Left forelimb (tissue), 1 donor: ENCODE measurements around the gene PPP1R3E.
"Not testable (repeated sequence)": the region's sequence is repeated elsewhere in the genome, so short reads cannot be mapped to it uniquely, and the experiment has no call there.

Experiments
- DNase-seq: peaks from one replicate; pipeline ENCODE4 v3.0.0-alpha.2; 2018; ENCODE audit warnings: low spot score

PPP1R3E gene

DNA sequence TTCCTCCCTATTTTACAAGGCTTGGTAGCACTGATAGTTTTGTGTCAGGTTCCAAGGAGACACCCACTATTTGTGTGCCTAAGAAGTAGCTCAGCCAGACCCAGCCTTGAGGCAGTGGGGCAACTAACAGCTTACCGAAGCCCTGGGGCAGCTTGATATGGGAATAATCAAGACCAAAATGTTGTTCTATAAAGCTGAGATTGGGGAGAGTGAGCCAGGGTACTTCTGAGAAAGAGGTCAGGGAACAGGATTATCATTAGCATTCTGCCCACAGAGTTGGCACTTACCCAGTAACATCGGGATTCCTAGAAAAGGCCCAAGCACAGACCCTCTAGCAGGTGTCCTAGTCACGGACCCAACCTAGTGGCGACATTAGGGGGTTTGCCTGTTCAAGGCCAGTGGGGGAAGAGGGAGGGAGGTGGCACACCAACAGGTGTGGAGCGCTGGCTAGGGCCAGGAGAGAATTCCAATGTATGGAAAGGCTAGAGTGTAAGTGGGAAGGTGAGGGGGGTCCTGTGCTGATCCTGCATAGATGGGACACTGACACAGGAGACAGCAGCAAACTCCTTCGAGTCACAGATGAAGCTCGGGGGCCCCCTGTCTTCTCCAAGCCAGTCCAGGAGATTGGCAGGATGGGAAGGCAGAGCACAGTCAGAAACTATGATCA, 4.9 kb downstream of the PPP1R3E start:
- no peak for DNase-seq

DNA sequence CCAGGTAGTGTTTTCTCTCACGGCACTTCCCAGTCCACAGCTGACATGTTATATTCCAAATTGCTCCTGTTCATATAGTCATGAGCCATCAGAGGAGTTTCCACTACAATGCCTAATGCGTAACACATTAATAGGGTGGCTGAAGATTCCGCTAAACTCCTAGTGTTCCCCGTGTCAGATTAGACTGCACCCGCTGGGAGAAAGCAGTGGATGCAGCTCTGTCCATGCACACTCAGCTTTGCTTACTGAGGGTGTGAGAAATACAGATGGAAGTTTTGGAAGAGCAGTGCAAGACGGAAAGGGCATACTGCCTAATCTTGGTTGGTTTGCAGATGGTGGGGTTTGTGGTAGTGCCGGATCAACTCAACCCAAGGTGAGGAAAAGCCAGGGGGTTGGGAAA, 5.6 kb downstream of the PPP1R3E start:
- DNase-seq = no peak

DNA sequence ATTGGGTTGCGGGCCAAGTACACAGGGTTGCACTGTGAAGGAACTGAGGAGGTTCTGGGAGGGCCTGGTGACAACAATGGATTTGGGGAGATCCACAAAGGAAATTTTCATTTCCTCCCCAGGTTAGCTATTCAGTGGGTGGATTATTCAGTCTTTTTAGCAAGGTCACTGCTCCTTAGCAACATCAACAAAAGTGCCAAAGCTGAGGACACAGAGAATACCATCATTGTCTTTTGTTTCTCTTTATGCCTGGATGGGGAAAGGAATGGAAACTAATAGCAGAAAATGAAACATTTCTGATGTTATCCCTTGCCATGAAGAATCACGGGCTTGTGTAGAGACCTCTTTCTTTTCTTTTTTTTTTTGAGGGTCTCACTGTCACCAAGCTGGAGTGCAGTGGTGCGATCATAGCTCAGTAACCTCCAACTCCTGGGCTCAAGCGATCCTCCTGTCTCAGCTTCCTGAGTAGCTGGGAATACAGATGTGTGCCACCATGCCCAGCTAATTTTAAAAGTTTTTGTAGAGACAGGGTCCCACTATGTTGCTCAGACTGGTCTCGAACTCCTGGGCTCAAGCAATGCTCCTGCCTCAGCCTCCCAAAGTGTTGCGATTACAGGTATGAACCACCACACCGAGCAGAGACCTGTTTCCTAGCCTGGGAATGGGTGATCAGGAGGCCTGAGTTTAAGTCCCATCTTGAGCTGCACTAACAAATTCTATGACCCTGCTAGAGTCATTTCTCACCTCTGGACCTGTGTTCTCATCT, 6.5 kb downstream of the PPP1R3E start:
- DNase-seq = no peak

DNA sequence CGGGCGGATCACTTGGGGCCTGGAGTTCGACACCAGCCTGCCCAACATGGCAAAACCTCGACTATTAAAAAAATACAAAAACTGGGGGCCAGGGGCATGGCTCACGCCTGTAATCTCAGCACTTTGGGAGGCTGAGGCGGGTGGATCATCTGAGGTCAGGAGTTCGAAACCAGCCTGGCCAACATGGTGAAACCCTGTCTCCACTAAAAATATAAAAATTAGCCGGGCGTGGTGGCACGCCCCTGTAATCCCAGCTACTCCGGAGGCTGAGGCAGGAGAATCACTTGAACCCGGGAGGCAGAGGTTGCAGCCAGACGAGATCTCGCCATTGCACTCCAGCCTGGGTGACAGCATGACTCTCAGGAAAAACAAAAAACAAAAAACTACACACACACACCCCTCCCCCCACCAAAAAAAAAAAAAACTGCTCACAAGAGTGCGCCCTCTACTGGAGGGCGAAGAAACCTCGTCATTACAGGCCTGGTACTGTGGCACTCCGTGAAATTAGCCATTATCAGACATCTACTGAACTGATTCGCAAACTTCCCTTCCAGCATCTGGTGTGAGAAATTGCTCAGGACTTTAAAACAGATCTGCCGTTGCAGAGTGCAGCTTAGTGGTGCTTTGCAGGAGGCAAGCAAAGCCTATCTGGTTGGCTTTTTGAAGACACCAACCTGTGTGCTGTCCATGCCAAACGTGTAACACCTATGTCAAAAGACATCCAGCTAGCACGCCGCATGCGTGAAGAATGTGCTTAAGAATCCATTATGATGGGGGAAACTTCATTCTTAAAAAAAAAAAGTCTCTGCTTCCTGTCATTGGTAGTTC, 7.7 kb downstream of the PPP1R3E start:
- peak; percentile 57 for DNase-seq

GRCh38 chr14:23286902-23287479, 15.7 kb downstream of the PPP1R3E start:
- DNase-seq = no peak

- DNase-seq = peak; percentile 99
These were observed 16.4 kb downstream of the PPP1R3E start, which contains the start of gene HOMEZ for GRCh38 chr14:23286020-23286901. Gene HOMEZ (minus strand): TSS chr14:23286132. CDS start chr14:23285952, 180 bp downstream.

DNA sequence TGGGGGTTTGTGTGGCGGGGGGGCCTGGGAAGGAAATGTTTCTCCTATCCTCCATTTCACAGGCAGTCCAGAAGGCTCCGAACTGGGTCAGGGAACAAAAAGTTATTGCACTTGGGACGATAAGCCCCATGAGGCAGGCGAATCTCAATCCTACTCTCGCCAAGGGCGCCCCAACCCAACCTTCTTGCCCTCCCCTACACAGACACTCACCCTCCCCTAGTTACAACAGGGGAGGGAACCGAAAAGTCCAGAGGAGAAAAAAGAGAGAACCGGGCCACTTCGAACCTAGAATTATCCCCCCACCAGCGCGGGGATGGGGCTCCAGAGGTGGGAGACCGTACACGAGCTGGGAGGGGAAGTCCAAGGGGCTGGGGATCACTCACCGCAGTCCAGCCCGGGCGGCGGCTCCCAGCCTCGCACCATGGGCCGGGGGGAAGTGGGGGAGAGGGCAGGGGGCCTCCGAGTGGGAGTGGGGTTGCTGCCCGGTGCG, 17.1 kb downstream of the PPP1R3E start:
- DNase-seq = no peak

DNA sequence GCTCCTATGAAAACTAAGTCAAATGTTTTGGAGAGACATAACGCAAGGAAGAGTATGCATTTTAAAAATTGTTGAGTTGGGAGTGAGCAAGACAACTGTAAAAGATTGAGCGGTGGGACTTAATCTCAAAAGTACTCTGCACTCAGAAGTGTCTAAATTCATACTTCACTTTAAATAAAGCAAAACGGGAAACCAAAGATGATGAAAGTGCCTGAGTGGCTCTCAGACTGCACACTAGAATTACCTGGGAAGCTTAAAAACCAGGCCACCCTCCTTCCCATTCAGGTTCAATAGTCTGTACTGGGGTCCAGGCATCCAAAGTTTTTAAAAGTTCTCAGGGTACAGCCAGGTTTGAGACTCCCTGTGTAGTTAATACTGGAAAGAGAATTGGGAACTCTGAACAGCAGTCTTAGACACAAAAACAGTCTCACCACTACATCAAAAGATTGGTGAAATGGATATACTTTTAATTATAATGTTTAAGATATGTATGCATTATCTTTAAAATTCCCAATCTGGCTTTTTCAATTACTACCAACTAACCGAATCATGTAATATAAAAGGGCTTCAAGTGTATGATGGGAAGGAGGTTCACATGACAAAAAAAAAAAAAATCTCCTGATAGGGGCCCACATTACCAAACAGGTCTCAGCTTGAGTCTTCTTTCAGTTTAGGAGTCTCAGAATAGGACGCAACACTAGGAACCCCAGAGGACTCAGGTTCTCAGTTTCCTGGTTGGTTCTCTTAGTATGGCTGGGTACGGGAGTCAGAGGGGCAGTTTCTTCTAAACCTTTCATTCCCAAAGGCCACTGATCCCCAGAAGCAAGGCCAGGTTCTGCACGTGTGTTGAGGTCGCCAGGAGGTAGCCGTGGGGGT, 17.8 kb downstream of the PPP1R3E start:
- no peak for DNase-seq

DNA sequence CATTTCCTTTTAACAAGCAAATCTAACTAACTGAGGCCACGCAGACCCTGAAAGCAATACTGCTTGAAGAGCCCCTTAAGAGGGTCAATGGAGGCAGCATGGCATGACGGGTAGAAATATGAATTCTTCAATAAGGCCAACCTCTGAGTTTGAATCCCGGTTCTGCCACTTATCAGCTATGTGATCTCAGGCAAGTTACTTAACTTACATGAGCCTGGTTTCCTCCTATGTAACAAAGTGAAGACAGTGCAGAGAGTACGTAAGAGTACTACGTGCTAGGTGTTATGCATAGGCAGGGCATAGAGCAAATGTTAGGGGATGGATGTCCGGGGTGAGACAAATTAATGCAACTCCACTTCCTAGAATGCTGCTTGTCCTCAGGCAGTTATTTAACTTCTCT, 21.4 kb downstream of the PPP1R3E start:
- DNase-seq = no peak

DNA sequence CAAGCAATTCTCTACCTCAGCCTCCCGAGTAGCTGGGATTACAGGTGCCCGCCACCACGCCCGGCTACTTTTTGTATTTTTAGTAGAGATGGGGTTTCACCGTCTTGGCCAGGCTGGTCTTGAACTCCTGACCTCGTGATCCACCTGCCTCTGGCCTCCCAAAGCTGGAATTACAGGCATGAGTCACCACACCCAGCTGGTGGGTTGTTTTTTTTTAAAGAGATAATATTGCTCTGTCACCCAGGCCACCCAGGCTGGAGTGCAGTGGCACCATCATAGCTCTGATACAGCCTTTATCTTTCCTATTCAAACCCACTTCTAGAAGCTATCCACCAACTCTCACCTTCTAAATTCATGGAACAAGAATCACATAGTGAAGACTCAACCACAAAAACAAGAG, 24.7 kb downstream of the PPP1R3E start:
- not testable (repeated sequence) for DNase-seq

GRCh38 chr14:23277189-23277588, 25.5 kb downstream of the PPP1R3E start:
- DNase-seq = no peak

GRCh38 chr14:23275412-23275811, 27.2 kb downstream of the PPP1R3E start:
- DNase-seq = no peak

- no peak for DNase-seq
These were observed 33.5 kb downstream of the PPP1R3E start for GRCh38 chr14:23269193-23269592.

DNA sequence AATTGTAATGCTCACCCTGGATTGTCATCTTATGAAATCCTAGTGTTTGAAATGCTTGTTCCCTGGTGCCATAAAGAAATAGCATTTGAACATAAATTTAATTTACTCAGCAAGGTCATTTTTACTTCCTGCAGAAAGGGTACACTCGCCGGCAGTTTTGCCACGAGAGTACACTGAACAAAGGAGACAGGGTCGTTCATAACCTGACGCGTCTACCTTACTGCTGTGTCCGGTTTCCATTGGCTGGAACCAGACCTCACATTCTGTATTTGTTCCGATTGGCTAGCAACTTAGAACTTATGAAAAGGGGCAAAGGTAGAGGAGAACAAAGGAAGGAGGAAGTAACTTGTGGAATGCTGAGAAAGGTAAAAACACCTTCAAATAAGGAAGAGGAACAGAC, 41.8 kb downstream of the PPP1R3E start:
- DNase-seq = not testable (repeated sequence)

GRCh38 chr14:23259426-23259825, 43.2 kb downstream of the PPP1R3E start:
- no peak for DNase-seq

GRCh38 chr14:23258256-23258655, 44.4 kb downstream of the PPP1R3E start:
- no peak for DNase-seq

DNA sequence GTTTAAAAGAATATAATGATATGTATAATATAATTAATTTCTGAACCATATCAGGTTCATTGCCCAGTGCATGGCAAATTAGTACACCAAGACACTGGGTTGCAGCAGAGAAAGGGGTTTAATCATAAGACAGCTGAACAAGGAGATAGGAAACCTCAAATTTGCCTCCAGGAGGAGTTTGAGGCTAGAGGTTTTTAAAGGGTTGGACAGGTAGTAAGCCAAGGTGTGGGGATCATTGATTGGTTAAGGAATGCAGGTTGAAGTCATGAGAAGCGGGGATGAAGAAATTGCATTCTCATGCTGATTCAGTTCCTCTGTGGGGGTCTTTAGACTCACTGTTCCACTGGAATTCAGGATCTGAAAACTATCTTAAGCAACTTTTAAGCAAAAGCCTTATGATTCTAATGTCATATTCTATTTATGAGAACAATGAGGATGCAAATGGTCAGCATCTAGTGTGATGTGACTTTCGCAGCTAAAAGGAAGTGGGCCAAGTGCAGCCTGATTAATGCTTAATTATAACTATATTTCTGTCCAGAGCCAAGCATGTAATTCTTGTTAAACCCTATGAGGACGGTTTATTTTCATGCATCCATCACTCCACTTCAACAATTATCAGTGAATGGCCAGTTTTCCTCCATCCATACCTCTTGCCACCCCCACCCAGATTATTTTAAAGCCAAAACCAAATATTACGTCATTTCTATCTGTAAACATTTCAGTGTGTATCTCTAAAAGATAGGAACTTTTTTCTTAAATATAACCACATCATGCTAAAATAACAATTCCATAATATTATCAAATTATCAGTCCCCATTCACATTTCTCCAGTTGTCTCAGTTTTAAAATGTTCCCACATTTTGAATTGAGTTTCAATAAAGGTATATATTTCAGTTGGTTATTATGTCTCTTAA, 50.0 kb downstream of the PPP1R3E start:
- no peak for DNase-seq

DNA sequence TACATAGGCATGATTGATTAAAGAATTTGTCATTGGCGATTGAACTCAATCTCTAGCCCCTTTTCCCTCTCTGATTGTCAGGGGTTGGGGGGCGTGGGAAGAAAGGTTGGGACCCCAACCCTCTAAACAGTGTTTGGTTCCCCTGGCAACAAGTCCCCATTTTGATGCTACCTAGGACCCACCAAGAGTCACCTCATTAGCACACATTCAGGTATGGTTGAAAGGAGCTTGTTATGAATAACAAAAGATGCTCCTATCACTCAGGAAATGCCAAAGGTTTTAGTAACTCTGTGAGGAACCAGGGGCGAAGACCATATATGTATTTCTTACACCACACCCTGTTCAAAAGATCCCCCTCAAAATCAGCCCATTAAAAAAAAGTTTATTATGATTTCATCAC, 50.7 kb downstream of the PPP1R3E start:
- DNase-seq = no peak

- DNase-seq = no peak
These were observed 52.8 kb downstream of the PPP1R3E start for GRCh38 chr14:23249824-23250223.
